Endodermal cell (in vitro differentiated cells): ENCODE measurements around the gene ATP1A1. TPM values are rescaled to one million over a fixed set of nuclear protein-coding genes. Genes with fewer than 3 reads are reported as not detected.

ENCODE experiments used
- DNase-seq: peaks from one replicate; pipeline ENCODE4 v3.0.0-alpha.2; 2017
- H3K27ac ChIP-seq: 2 replicates; pipeline ENCODE4 v1.5.1; 2013; ENCODE audit warnings: mild to moderate bottlenecking, low read depth, low read length, moderate library complexity
- H3K27me3 ChIP-seq: 2 replicates; pipeline ENCODE4 v1.6.1; 2013; ENCODE audit warnings: mild to moderate bottlenecking, low read length, moderate library complexity; ENCODE audit not compliant: insufficient read depth, control insufficient read depth, poor library complexity, severe bottlenecking
- H3K36me3 ChIP-seq: 2 replicates; pipeline ENCODE4 v1.7.0; 2013; ENCODE audit warnings: mild to moderate bottlenecking, low read length, moderate library complexity; ENCODE audit not compliant: control insufficient read depth, insufficient read depth
- H3K4me1 ChIP-seq: one replicate; pipeline ENCODE4 v1.7.0; 2013; ENCODE audit warnings: low read length; ENCODE audit not compliant: control insufficient read depth, insufficient read depth
- H3K4me3 ChIP-seq: 2 replicates; pipeline ENCODE4 v1.5.1; 2013; ENCODE audit warnings: mild to moderate bottlenecking, low read length, moderate library complexity
- H3K9ac ChIP-seq: 2 replicates; pipeline ENCODE4 v1.6.1; 2013; ENCODE audit warnings: mild to moderate bottlenecking, low read length, moderate library complexity; ENCODE audit not compliant: poor library complexity, severe bottlenecking; ENCODE audit errors: extremely low read depth
- H3K9me3 ChIP-seq: 2 replicates; pipeline ENCODE4 v1.6.1; 2013; ENCODE audit warnings: mild to moderate bottlenecking, low read length, moderate library complexity; ENCODE audit not compliant: control insufficient read depth
- H3K27ac Mint-ChIP-seq: 2 replicates; pipeline ENCODE4 v1.8.0; 2020; ENCODE audit warnings: mixed read lengths
- H3K27me3 Mint-ChIP-seq: 2 replicates; pipeline ENCODE4 v1.8.0; 2021; ENCODE audit warnings: mild to moderate bottlenecking, mixed read lengths; ENCODE audit not compliant: insufficient read depth
- H3K36me3 Mint-ChIP-seq: 2 replicates; pipeline ENCODE4 v1.8.0; 2020; ENCODE audit warnings: low read depth, mixed read lengths
- H3K4me1 Mint-ChIP-seq: 2 replicates; pipeline ENCODE4 v1.8.0; 2020; ENCODE audit warnings: mixed read lengths
- H3K4me3 Mint-ChIP-seq: 2 replicates; pipeline ENCODE4 v1.8.0; 2020; ENCODE audit warnings: mild to moderate bottlenecking, moderate library complexity, mixed read lengths
- H3K9me3 Mint-ChIP-seq: 2 replicates; pipeline ENCODE4 v1.8.0; 2020; ENCODE audit warnings: mild to moderate bottlenecking, mixed read lengths
- CTCF ChIP-seq: fragments of 200-600 bp; sonication (generic); conservative IDR thresholded peaks from 2 replicates; pipeline ENCODE4 v1.5.0; 2021; ENCODE audit warnings: antibody characterized with exemption, mild to moderate bottlenecking
- WGBS, 2 experiments: methylation state at CpG; one replicate each; pipeline versions ENCODE4 v1.1.5 to v1.1.7; 2013; ENCODE audit warnings: missing lambda C conversion rate in 2 of 2, mixed read lengths in 1 of 2; ENCODE audit not compliant: insufficient coverage in 1 of 2, insufficient read length in 1 of 2; 5-methylcytosine and 5-hydroxymethylcytosine counted together
- total RNA-seq, 2 donors: library from RNA; stranded (reverse); fragmentation: NEBNext Ultra II Directional in 1 of 2; extraction: Animal tissue kit (Norgen Biotek cat#: 25700) in 1 of 2; gene quantifications; 2 replicates in 1 of 2; 3 replicates in 1 of 2; pipeline ENCODE4 v1.2.1, GENCODE V29; 2021

Gene ATP1A1
- total RNA-seq, 2 donors from 2014 or later, result 359 to 398 TPM

DNA sequence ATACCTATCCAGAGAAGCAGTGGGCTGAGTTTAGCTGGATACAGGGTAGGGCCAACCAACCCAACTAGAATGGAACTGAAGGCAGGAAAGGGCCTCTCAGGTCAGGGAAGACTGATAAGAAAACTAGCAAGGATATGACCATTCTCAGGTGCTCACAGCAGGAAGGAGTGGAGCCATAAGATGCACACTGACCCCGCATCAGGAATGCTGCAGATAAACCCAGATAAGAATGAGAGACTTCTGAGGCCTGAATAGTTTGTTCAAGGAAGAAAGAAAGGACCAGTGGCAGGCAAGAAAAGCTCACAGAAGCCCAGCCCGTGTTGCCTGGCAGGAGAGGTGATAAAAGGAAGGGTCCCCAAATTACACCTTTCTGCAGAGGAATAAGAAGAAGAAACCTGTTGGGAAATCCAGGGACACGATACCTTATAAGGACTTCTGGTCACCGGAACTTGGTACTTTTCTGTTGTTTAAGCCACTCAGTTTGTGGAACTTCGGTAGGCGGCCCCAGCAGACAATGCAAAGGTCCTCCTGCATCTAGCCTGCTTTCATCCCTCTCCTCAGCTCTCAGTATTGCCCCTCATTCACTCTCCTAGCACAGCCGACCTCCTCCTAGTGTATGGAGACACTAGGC is 58.9 kb downstream of the ATP1A1 start:
- Histone ChIP-seq H3K4me1 (peaks cover 18% of the 10 kb centered on the region), H3K27me3 (no peaks in the 10 kb centered on the region), H3K9me3 (no peaks in the 10 kb centered on the region), H3K36me3 (no peaks in the 10 kb centered on the region), H3K4me3 (no peak overlapping the region), H3K27ac (no peak overlapping the region), H3K9ac (no peak overlapping the region)
- Mint-ChIP-seq H3K4me3 (no peak overlapping the region), H3K9me3 (peaks cover 3% of the 10 kb centered on the region), H3K36me3 (no peaks in the 10 kb centered on the region), H3K27ac (no peak overlapping the region), H3K27me3 (no peaks in the 10 kb centered on the region), H3K4me1 (peaks cover 24% of the 10 kb centered on the region)
- TF ChIP-seq CTCF, result no peak
- no peak for DNase-seq
- 83 to 84% methylated on average over 7 of the region's 7 CpGs for WGBS, 2 experiments

GRCh38 chr1:116432655-116433265 is 59.7 kb downstream of the ATP1A1 start:
- Mint-ChIP-seq H3K9me3 (peaks cover 3% of the 10 kb centered on the region), H3K4me1 (peaks cover 24% of the 10 kb centered on the region), H3K27ac (no peak overlapping the region), H3K27me3 (no peaks in the 10 kb centered on the region), H3K4me3 (no peak overlapping the region), H3K36me3 (no peaks in the 10 kb centered on the region)
- Histone ChIP-seq H3K4me3 (no peak overlapping the region), H3K4me1 (peaks cover 18% of the 10 kb centered on the region), H3K27me3 (no peaks in the 10 kb centered on the region), H3K36me3 (no peaks in the 10 kb centered on the region), H3K9me3 (no peaks in the 10 kb centered on the region), H3K9ac (no peak overlapping the region), H3K27ac (no peak overlapping the region)
- TF ChIP-seq CTCF, result no peak
- no peak for DNase-seq
- WGBS, 2 experiments, result 91 to 93% methylated on average over 3 of the region's 3 CpGs

- no peaks in the 10 kb centered on the region for H3K27me3 ChIP-seq
- no peak for TF ChIP-seq CTCF
- Mint-ChIP-seq H3K27ac (no peak overlapping the region), H3K4me1 (peaks cover 23% of the 10 kb centered on the region), H3K36me3 (no peaks in the 10 kb centered on the region), H3K9me3 (peaks cover 3% of the 10 kb centered on the region), H3K27me3 (no peaks in the 10 kb centered on the region), H3K4me3 (no peak overlapping the region)
- no peak overlapping the region for H3K4me3 ChIP-seq
- 85 to 86% methylated on average over 7 to 13 of the region's 13 CpGs for WGBS, 2 experiments
- H3K27ac ChIP-seq, result peak overlapping the region; percentile 58
- DNase-seq, result no peak
- no peak overlapping the region for H3K9ac ChIP-seq
- no peaks in the 10 kb centered on the region for H3K9me3 ChIP-seq
- H3K36me3 ChIP-seq, result no peaks in the 10 kb centered on the region
- H3K4me1 ChIP-seq, result peaks cover 18% of the 10 kb centered on the region
Measured at GRCh38 chr1:116433275-116434257, 60.5 kb downstream of the ATP1A1 start.
